ENCODE measurements around the gene LEO1. TPM values are rescaled to one million over a fixed set of nuclear protein-coding genes. Genes with fewer than 3 reads are reported as not detected.

LEO1 gene
- total RNA-seq, 1 experiment from 2014 or later, result 28.4 TPM

- ATAC-seq (no peak), DNase-seq (ENCODE audit: low spot score) (no peak)
- Mint-ChIP-seq H3K27me3 (ENCODE audit: low read depth) (no peaks in the 10 kb centered on the region), H3K4me3 (no peak overlapping the region), H3K9me3 (no peaks in the 10 kb centered on the region), H3K27ac (no peak overlapping the region), H3K36me3 (peaks cover 36% of the 10 kb centered on the region), H3K4me1 (peaks cover 4% of the 10 kb centered on the region; the same call in 1 of the 2 replicates)
- CTCF ChIA-PET, result no interaction called here
- TF ChIP-seq ZNF423 (CRISPR knock-in tag; IDR thresholded peaks at IDR 0.05), result no peak
- no peak for TF ChIP-seq USF2 (CRISPR knock-in tag; IDR thresholded peaks at IDR 0.05)
- no peak for TF ChIP-seq PRDM15 (CRISPR knock-in tag; IDR thresholded peaks at IDR 0.05)
- TF ChIP-seq GRHL2 (CRISPR knock-in tag; IDR thresholded peaks at IDR 0.05; ENCODE audit: insufficient replicate concordance, severe bottlenecking), result no peak
- TF ChIP-seq SP1 (CRISPR knock-in tag; conservative IDR thresholded peaks at IDR 0.05), result no peak
- no peak for TF ChIP-seq HMGXB4 (CRISPR knock-in tag; IDR thresholded peaks at IDR 0.05)
- TF ChIP-seq MYBL2 (CRISPR knock-in tag; IDR thresholded peaks at IDR 0.05), result no peak
- TF ChIP-seq ERG (CRISPR knock-in tag; IDR thresholded peaks at IDR 0.05), result no peak
- no peak for TF ChIP-seq ZSCAN18 (CRISPR knock-in tag; IDR thresholded peaks at IDR 0.05)
- no peak for TF ChIP-seq NFE2L1 (CRISPR knock-in tag; IDR thresholded peaks at IDR 0.05)
- no peak for TF ChIP-seq IRF2 (CRISPR knock-in tag; IDR thresholded peaks at IDR 0.05; ENCODE audit: borderline replicate concordance, low read depth)
- TF ChIP-seq ZNF671 (CRISPR knock-in tag; IDR thresholded peaks at IDR 0.05), result no peak
- POLR2A ChIA-PET, result no interaction called here
These were observed 62.0 kb downstream of the LEO1 start for GRCh38 chr15:51909584-51909983.

- Mint-ChIP-seq H3K4me3 (no peak overlapping the region), H3K27ac (no peak overlapping the region), H3K36me3 (peaks cover 39% of the 10 kb centered on the region), H3K9me3 (no peaks in the 10 kb centered on the region), H3K4me1 (peaks cover 6% of the 10 kb centered on the region; the same call in 1 of the 2 replicates), H3K27me3 (ENCODE audit: low read depth) (no peaks in the 10 kb centered on the region)
- POLR2A ChIA-PET, result no interaction called here
- DNase-seq (ENCODE audit: low spot score) (no peak), ATAC-seq (no peak)
- CTCF ChIA-PET, result interaction anchor here (1.1 to 1.2 kb wide), 3 partner anchors 9 to 171 kb away, joined by 3 to 6 read pairs (median 5); no protein-coding TSS in a partner anchor
- no peak for TF ChIP-seq GABPB1 (CRISPR knock-in tag; IDR thresholded peaks at IDR 0.05)
- TF ChIP-seq CDX4 (CRISPR knock-in tag; IDR thresholded peaks at IDR 0.05; ENCODE audit: borderline replicate concordance), result no peak
- TF ChIP-seq, protein P1, sequence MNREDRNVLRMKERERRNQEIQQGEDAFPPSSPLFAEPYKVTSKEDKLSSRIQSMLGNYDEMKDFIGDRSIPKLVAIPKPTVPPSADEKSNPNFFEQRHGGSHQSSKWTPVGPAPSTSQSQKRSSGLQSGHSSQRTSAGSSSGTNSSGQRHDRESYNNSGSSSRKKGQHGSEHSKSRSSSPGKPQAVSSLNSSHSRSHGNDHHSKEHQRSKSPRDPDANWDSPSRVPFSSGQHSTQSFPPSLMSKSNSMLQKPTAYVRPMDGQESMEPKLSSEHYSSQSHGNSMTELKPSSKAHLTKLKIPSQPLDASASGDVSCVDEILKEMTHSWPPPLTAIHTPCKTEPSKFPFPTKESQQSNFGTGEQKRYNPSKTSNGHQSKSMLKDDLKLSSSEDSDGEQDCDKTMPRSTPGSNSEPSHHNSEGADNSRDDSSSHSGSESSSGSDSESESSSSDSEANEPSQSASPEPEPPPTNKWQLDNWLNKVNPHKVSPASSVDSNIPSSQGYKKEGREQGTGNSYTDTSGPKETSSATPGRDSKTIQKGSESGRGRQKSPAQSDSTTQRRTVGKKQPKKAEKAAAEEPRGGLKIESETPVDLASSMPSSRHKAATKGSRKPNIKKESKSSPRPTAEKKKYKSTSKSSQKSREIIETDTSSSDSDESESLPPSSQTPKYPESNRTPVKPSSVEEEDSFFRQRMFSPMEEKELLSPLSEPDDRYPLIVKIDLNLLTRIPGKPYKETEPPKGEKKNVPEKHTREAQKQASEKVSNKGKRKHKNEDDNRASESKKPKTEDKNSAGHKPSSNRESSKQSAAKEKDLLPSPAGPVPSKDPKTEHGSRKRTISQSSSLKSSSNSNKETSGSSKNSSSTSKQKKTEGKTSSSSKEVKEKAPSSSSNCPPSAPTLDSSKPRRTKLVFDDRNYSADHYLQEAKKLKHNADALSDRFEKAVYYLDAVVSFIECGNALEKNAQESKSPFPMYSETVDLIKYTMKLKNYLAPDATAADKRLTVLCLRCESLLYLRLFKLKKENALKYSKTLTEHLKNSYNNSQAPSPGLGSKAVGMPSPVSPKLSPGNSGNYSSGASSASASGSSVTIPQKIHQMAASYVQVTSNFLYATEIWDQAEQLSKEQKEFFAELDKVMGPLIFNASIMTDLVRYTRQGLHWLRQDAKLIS (CRISPR knock-in tag; IDR thresholded peaks at IDR 0.05; ENCODE audit: borderline replicate concordance), result no peak
- TF ChIP-seq MLX (CRISPR knock-in tag; IDR thresholded peaks at IDR 0.05), result no peak
- TF ChIP-seq ZNF232 (CRISPR knock-in tag; IDR thresholded peaks at IDR 0.05), result no peak
- no peak for TF ChIP-seq RORB (CRISPR knock-in tag; IDR thresholded peaks at IDR 0.05)
- TF ChIP-seq E2F1 (CRISPR knock-in tag; IDR thresholded peaks at IDR 0.05), result no peak
- TF ChIP-seq ZNF416 (CRISPR knock-in tag; IDR thresholded peaks at IDR 0.05), result no peak
These were observed 63.3 kb downstream of the LEO1 start for GRCh38 chr15:51908316-51908715.

All from WTC11 (cell line).